ENCODE measurements around the gene ECSIT.

The ECSIT gene

DNA sequence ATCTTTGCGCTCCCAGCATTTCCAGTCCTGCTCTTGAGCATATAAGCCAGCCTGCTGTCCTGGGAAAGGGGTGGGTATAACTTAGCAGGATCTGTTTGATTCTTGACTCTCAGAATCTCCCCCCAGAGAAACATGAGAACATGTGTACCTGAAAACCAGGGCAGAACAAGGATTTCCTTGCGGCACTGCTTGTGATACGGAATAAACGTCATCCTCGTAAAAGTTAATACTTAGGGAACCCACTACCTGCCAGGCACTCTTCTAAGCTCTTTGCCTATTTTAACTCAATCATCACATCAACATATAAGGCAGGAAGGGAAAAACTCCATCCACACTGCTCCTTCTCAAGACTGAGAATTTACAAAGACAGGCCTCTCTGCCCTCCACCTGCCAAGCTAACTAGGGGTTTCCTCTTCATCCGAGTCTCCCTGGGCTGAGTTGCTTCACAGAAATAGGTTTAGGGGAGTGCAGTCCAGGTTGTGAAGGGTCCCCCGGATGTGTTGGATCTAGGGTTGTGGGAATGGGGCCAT, 24.4 kb downstream of the ECSIT start:
- peak; percentile 6 for DNase-seq (ENCODE audit: low read depth, low spot score)

DNA sequence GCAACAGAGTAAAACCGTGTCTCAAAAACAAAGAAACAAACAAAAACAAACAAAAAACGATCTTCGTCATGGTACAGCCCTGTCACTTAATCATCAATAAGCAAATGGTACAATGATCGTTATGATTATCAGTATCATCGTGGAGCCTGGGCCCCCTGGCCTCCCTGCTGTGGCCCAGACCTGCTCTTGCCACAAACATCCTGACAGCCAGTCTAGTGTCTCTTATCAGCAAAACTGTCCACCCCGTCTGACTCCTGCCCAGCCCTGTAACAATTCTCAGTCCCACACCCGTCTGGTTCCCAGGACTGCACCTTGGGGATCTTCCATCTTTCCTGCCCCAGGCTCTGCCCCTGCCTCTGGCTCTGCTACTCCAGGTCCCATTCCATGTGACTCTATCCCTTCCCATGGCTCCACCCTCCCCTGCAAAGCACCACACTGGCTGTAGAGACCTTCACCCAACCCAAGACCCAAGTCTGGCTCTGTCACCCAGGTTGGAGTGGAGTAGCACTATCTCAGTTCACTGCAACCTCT, 29.0 kb downstream of the ECSIT start:
- DNase-seq (ENCODE audit: low read depth, low spot score) = no peak

DNA sequence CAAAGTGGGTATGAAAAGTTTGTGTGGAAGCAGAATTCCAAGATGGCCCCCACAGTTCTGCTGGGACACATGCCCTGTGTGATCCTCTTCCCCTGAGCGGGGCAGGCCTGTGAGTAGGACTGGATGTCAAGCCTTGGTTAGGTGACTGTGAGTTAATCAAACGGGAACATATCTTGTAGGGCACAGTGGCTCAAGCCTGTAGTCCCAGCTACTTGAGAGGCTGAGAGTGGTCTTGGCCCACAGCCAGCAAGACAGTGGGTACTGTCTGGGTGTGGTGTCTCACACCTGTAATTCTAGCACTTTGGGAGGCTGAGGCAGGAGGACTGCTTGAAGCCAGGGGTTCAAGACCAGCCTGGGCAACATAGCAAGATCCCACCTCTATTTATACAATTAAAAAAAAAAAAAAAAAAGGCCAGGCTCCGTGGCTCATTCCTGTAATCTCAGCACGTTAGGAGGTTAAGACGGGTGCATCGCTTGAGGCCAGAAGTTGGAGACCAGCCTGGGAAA, 29.7 kb downstream of the ECSIT start:
- DNase-seq (ENCODE audit: low read depth, low spot score) = no peak

DNA sequence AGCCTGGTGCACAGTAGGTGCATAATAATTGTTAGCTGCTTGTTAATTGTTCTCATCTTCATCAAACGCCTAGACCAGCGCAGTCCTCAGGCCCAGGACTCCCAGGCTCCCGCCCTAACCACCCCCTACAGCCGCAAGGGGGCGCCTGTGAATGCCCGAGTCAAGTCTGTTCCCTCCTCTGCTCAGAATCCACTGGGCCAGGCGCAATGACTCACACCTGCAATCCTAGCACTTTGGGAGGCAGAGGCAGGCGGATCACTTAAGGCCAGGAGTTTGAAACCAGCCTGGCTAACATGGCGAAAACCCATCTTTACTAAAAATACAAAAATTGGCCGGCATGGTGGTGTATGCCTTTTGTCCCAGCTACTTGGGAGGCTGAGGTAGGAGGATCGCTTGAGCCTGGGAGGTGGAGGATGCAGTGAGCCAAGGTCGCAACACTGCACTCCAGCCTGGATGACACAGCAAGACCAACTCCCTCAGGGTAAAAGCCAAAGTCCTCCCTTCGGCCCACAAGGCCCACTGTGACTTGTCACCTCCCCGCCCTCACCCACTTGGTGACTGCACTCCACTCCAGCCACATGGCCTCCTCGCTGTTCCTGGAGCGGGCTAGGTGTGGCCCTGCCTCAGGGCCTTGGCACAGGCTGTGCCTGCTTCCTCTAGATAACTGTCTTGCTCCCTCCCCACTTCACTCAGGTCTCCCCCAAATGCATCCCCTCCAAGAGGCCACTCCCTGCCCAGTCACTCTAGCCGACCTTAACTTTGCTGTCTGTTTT, 32.4 kb downstream of the ECSIT start:
- peak; percentile 90 for DNase-seq (ENCODE audit: low read depth, low spot score)

DNA sequence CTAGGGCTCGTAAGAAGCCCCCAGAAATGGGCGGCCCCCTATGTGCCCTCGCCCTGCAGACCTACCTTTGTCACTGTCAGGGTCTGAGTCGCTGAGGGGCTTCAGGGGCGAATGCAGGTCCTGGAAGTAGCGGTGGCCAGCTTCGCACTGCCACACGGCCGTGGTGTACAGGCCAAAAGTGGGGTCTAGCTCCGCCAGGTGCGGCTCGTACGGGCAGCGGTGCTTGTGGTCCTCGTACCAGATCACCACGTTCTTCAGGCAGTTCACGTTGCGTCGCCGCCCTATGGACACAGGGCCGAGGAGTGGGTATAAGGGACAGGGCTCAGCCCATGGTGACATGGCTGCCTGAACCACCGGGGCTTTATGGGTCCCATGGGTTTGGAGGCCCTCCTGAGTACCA, 33.0 kb downstream of the ECSIT start:
- DNase-seq (ENCODE audit: low read depth, low spot score) = no peak

DNA sequence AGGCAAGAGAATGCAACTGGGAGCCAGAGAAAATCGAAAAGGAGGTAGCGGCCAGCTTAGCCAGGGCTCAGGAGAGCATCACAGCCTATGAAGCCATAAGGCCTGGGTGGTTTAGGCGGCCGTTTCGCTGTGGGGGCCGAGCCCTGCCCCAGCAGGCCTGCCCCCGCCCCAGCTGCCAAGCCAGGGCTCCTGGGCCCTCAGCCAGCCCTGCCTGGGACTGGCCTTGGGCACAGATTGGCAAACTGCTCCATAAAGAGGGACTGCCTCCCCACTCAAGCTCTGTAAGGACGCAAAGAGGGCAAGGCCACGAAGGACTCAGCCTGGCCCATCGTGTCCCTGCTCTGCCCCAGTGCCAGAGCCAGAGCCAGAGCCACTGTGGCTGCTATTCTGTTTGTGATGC, 33.5 kb downstream of the ECSIT start:
- no peak for DNase-seq (ENCODE audit: low read depth, low spot score)

DNA sequence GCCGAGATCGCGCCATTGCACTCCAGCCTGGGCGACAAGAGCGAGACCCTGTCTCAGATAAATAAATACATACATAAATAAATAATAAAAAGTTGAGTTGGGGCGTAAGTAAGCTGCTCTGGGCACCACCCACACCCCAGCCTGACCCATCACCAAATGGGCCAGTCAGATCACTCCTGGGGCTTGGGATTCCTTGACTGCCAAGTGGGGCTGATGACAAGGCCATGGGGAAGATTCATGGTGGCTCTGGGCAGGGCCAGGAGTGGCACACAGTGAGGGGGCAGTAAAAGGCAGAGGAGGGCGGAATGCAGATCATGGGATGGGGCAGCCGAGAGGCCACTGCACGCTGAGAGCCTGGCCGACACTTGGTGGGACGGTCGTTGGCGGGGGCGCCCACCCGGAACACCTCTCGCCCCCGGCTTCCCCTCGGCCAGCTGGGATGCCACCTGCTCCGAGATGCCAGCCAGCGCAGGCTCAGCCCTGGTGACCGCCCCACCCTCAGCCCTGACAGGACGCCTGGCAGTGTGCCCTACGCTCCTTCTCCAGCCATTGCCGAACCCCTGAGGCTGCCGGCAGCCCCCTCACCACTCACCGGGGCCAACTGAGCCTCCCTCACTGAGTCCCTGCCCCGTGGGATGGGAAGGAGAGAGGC, 34.2 kb downstream of the ECSIT start:
- DNase-seq (ENCODE audit: low read depth, low spot score) = no peak

DNA sequence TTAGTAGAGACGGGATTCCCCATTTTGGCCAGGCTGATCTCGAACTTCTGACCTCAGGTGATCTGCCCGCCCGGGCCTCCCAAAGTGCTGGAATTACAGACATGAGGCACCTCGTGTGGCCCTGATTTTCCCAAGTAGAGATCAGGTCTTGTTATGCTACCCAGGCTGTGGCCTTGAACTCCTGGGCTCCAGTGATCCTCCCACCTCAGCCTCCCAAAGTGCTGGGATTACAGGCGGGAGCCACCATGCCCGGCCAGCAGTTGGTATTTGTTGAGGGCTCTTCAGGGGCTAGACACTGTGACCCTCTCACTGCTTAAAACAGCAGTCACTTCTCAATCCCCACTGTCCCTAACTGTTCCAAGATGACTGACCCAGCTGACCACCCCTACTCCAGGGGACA, 39.6 kb downstream of the ECSIT start:
- no peak for DNase-seq (ENCODE audit: low read depth, low spot score)

DNA sequence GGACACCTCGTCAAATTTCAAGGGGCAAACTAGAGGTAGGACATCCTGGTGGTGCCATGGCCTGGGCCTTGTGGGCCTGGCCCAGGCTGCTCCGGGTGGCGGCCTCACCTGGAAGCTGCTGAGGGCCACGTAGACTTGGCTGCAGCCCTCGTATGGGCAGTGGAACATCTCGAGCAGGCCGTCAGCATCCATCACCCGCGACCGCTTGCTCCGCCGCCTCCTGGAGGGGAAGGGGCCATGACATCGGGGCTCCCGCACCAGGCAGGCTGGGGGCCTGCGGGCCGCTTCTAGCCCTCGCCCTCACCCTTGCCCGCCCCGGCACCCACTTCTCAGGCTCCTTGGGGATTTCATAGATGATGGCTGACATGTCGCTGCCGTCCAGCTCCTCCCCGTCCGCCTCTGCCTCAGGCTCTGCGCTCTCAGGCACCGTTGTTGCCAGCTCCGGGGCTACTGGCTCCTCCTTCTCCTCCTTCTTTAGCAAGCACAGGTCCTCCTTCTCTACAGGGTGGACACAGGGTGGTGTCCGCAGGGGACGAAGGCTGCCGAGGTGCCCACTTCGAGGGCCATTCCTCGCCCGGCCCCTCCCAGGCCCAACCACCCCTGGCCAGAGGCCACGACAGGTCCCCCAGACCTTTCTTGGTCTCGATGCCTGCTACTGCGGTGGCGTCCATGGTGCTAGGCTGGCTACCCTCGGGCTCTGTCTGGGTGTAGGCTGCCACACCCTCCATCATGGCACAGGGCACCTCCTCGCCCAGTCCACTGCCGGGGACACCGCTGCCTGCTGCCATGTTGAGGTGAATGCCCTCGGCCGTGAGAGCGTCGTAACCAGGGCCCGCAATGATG, 42.1 kb downstream of the ECSIT start:
- no peak for DNase-seq (ENCODE audit: low read depth, low spot score)

DNA sequence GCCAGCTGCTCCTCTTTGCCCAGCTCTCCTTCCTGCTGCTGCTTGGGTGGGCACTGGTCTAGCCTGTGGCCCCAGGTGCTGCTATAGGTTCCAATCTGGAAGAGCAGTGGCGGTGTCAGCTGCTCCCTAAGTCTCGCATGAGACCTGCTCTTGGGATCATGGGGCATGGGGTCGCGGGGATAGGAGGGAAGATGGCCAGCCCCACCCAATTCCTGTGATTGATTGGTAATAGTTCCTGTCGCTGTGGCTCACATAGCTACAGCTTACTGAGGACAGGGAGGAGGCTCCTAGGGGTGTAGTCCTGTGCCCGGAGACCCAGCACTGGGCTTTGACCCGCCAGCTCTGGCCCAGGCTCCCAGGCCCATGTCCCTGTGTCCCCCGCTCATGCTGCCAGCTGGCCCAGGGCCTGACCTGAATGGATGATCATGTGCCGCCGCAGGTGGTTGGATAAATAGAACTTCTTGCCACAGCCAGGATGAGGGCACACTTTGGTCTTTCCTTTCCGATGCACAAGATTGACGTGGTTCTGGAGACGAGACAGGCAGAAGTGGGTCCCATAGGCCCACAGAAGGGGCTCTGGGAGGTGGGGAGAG, 43.6 kb downstream of the ECSIT start:
- DNase-seq (ENCODE audit: low read depth, low spot score) = no peak

DNA sequence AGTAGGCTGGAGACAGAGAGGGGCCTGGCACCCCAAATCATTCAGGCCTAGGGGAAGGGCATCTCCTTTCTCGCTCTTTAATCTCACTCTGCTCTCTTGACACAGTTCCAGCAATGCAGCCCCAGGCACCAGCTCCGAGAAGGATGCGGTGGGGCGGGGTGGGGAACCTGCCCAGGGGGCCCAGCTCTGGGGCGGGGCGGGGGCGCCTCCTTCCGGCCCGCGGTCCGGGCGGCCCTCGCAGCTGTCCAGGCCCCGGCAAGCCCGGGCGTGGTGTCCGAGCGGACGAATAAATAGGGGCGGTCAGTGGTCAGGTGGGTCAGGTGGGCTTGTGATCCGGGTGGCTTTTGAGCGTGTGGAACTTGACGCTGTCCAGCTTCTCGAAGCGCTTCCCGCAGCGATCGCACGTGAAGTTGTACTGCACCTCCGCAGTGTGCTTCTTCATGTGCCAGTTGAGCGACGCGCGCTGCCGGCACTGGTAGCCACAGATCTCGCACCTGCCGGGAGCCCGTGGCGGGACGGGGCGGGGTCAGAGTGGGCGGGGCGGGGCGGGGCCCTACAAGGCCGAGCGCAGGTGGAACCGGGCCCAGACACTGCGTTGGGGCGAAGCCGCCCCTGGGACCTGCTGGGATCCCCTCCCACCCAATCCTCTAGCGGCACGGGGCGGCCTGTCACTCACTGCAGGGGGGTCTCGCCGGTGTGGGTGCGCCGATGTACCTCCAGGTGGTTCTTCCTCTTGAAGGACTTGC, 45.4 kb downstream of the ECSIT start:
- peak; percentile 31 for DNase-seq (ENCODE audit: low read depth, low spot score)

DNA sequence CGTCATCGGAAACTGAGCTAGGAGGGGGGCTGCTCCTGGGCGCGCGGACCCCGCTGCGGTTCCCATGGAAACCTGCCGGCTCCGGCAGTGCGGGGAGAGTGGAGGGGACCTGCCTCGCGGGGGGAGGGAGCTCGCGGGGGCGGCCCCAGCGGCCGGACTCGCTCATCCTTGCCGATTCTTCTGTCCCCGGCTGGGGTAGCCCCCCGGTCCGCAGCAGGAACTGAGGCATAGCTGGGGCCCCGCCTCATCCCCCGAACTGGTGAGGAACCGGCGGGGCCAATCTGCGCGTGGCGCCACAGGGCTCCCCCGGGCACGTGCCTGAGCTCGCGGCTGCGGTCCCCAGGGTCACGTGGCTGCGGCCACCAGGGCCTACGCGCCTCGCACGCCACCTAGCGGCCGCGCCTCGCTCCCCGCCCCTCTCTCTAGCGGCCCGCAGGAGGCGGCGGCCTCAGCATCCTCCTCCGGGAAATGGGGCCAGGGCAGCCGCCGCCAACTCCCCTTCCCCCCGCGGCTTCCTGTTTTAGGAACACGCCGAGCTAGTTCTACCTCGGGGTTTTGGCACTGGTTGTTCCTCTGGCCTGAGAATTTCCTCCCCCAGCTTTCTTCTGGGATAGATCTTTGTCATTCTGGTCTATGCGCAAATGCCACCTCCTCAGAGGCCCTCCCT, 46.4 kb downstream of the ECSIT start:
- peak; percentile 87 for DNase-seq (ENCODE audit: low read depth, low spot score)

DNA sequence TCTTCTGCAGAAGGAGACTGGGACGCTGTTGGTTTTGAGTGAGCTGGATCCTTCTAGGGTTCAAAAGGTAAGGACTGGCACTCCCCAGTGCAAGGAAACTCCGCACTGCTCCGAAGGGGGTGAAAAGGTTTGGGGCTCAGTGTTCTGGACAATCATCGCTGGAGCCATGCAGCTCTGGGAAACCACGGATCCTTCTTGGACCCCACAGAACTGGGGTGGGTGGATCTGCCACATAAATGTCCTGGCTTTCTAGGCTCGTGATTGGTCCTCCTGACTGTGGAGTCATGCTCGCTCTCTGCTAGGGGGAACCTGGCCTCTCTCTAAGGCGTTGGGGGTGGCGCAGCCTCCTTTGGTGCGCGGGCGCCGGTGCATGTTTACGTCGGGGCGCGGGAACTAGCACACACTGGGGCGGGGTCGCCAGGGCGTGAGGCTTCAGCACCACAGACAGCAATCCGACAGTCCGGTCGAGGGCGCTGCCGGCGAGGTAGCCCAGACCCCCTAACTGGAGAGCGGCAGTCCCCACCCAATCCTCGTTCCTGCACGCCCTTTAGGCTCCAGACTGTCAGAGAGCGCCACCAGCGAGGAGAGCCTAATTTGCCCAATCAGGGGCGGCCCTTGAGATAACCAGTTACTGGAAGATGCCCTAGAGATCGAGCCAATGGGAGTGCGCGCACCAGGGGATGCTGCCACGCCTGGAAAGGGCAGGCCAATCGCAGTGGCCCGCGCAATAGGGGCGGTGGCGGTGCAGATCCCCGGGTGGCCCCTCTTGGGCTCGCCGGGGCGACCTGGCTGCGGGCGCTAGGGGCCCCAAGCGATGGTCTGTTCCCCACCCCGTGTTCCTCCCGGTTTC, 47.2 kb downstream of the ECSIT start:
- DNase-seq (ENCODE audit: low read depth, low spot score) = peak; percentile 89

DNA sequence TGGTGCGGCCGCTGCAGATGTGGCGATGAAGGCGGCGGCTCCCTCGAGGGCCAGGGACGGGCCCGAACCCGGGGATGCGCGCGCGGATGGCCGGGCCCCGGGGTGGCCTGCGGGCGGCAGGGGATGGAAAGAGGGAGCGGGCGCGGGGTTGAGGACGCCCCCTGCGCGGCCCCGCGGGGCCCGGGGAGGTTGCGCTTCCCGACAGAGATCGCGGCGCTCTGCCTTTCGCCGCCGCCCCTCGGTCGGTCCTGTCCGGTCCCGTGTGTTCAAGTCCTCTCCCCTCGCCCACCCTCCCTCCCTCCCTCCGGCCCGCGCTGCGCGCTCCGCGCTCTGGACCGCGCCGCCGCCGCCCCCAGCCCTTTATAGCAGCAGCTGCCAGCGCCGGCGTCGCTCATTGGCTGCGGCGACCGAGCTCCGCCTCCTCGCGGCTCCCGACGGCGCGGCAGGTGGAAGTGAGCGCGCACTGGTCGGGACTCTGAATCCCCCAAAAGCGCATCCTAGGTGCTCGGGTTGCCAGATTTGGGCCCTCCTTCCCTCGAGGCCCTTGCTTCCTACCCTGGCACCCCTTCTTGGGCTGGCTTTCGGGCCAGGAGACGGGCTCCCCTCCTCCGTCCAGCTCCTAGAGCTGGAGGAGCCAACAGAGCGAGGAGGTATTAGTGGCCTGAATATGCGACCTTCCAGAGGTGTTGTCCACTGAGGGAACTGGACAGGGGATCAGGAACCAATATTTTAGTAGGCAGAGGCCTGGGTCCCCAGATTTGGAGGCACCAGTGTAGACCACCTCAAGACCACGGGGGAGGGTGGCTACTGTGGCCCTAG, 48.0 kb downstream of the ECSIT start, which contains the start of gene ELAVL3:
Gene ELAVL3, minus strand, starts transcription at position 332 of the 819 bp plus-strand sequence. CDS start 438 bp downstream, outside the sequence.
- DNase-seq (ENCODE audit: low read depth, low spot score) = peak; percentile 36

DNA sequence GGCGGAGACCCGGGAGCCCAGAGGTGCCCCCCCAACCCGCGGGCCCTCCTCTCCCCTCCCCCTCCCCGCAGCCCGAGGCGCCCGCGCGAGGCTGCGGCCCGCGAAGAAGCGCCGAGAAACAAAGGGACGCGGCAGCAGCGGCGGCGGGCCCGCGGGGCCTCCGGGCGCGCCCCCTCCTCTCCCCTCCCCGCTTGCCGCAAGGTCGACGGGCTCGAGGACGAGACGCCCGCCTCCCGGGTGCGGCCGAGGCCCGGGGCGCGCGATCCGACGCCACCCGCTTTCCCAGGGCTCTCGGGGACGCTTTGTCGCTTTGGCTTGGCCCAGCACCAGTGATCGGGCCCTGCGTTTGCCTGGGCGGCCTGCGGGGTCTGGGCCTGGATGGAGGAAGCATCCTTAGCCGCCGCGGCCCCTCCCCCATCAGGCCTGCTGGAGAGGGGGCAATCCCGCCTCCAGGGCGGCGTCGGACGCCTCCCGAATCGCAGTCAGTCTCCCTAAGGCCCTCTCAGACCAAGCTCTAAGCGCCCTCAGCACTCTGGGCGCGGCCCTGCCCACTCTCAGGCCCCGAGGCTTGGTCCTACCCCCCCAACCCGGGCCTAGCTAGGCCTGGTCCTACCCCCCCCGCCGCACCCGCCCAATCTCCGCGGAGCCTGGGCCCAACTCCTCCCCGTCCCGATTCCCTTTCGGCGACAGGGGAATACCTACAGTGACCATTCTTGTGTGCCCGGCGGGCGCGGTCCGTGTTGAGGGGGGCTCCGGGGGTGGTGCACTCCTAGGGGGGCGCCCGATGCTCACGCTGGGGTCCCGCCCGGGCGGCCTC, 48.8 kb downstream of the ECSIT start:
- no peak for DNase-seq (ENCODE audit: low read depth, low spot score)

DNA sequence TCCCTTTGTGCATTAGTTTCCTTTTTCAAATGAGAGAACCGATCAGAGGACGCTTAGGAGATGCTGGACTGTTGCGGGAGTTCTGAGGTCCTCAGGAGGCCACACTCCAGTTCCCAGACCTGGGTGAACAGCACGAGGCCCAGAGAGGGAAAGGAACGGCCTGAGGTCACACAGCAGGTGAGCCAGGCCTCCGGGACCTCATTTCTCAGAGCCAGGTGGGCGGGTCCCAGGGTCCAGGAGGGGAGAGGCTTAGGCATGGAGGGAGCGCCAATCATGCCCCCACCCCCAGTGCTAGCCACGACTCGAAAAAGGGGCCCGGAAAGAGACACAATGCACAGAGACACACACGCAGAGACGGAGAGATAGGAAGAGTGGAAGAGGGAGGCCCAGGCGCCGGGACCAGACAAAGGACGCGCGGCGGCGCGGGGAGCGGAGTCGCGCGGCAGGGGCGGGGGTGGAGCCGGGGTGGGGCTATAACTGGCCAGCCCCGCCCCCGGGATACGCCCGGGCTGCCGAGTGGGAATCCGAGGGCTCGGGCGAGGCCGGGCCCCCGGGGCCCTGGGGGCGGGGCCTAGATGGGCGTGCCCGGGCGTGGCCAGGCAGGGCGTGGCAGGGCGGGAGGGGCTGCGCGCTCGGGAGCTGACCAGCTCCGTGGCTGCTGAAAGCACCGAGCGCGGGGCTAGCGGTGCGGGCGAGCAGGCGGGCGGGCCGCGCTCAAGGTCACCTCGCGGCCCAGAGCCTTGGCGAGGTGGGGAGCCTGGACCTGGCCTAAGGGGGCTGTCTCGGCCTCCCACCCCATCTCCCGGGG, 49.6 kb downstream of the ECSIT start:
- DNase-seq (ENCODE audit: low read depth, low spot score) = peak; percentile 88

All from ELF-1 (cell line).